Activated naive CD8-positive, alpha-beta T cell (primary cell): ENCODE results near the gene TMEM131.

Experiments used
- H3K27ac Mint-ChIP-seq: one replicate; pipeline ENCODE4 v1.8.0; 2021; ENCODE audit warnings: mixed read lengths
- H3K27me3 Mint-ChIP-seq: one replicate; pipeline ENCODE4 v1.8.0; 2021; ENCODE audit warnings: mixed read lengths
- H3K36me3 Mint-ChIP-seq: one replicate; pipeline ENCODE4 v1.8.0; 2021; ENCODE audit warnings: mixed read lengths
- H3K4me1 Mint-ChIP-seq: one replicate; pipeline ENCODE4 v1.8.0; 2021; ENCODE audit warnings: low read depth, mixed read lengths
- H3K4me3 Mint-ChIP-seq: one replicate; pipeline ENCODE4 v1.8.0; 2021; ENCODE audit warnings: mild to moderate bottlenecking, mixed read lengths
- H3K9me3 Mint-ChIP-seq: one replicate; pipeline ENCODE4 v1.8.0; 2021; ENCODE audit warnings: low read depth, mixed read lengths

Gene TMEM131

GRCh38 chr2:98006378-98006777, 10.6 kb upstream of the TMEM131 start:
- no peaks in the 10 kb centered on the region for H3K9me3 Mint-ChIP-seq
- H3K27ac Mint-ChIP-seq: no peak overlapping the region
- no peak overlapping the region for H3K4me3 Mint-ChIP-seq
- H3K4me1 Mint-ChIP-seq: no peaks in the 10 kb centered on the region
- no peaks in the 10 kb centered on the region for H3K27me3 Mint-ChIP-seq
- no peaks in the 10 kb centered on the region for H3K36me3 Mint-ChIP-seq

GRCh38 chr2:98004613-98005012, 8.9 kb upstream of the TMEM131 start:
- no peak overlapping the region for H3K4me3 Mint-ChIP-seq
- H3K9me3 Mint-ChIP-seq: no peaks in the 10 kb centered on the region
- no peaks in the 10 kb centered on the region for H3K27me3 Mint-ChIP-seq

GRCh38 chr2:98004047-98004446, 8.3 kb upstream of the TMEM131 start:
- Mint-ChIP-seq H3K27ac (no peak overlapping the region), H3K36me3 (no peaks in the 10 kb centered on the region), H3K4me1 (no peaks in the 10 kb centered on the region), H3K9me3 (no peaks in the 10 kb centered on the region), H3K27me3 (no peaks in the 10 kb centered on the region), H3K4me3 (no peak overlapping the region)

More at GRCh38 chr2:98004613-98005012, 8.9 kb upstream of the TMEM131 start:
- no peaks in the 10 kb centered on the region for H3K36me3 Mint-ChIP-seq
- H3K27ac Mint-ChIP-seq: no peak overlapping the region
- no peaks in the 10 kb centered on the region for H3K4me1 Mint-ChIP-seq

GRCh38 chr2:97999536-97999935, 3.8 kb upstream of the TMEM131 start:
- Mint-ChIP-seq H3K36me3 (no peaks in the 10 kb centered on the region), H3K4me3 (no peak overlapping the region), H3K9me3 (no peaks in the 10 kb centered on the region), H3K4me1 (peaks cover 2% of the 10 kb centered on the region), H3K27me3 (no peaks in the 10 kb centered on the region), H3K27ac (no peak overlapping the region)

GRCh38 chr2:97998431-97999005, 2.8 kb upstream of the TMEM131 start:
- Mint-ChIP-seq H3K27ac (no peak overlapping the region), H3K36me3 (no peaks in the 10 kb centered on the region), H3K4me3 (no peak overlapping the region), H3K4me1 (peaks cover 12% of the 10 kb centered on the region), H3K27me3 (no peaks in the 10 kb centered on the region), H3K9me3 (no peaks in the 10 kb centered on the region)

GRCh38 chr2:97997784-97998392, 2.1 kb upstream of the TMEM131 start:
- Mint-ChIP-seq H3K4me1 (peaks cover 19% of the 10 kb centered on the region), H3K4me3 (no peak overlapping the region), H3K36me3 (no peaks in the 10 kb centered on the region), H3K27me3 (no peaks in the 10 kb centered on the region), H3K27ac (no peak overlapping the region), H3K9me3 (no peaks in the 10 kb centered on the region)

- Mint-ChIP-seq H3K9me3 (no peaks in the 10 kb centered on the region), H3K27ac (peak overlapping the region; percentile 83), H3K4me1 (peaks cover 26% of the 10 kb centered on the region), H3K4me3 (peak overlapping the region; percentile 86), H3K36me3 (no peaks in the 10 kb centered on the region), H3K27me3 (no peaks in the 10 kb centered on the region)
Observed at GRCh38 chr2:97996679-97997078, 931 bp upstream of the TMEM131 start.

- Mint-ChIP-seq H3K4me1 (peaks cover 38% of the 10 kb centered on the region), H3K27ac (peak overlapping the region; percentile 95), H3K36me3 (no peaks in the 10 kb centered on the region), H3K27me3 (no peaks in the 10 kb centered on the region), H3K9me3 (no peaks in the 10 kb centered on the region), H3K4me3 (peak overlapping the region; percentile 94)
Observed at GRCh38 chr2:97995026-97995733, 568 bp downstream of the TMEM131 start.

GRCh38 chr2:97994476-97994875, 1.3 kb downstream of the TMEM131 start:
- peak overlapping the region; percentile 94 for H3K4me3 Mint-ChIP-seq
- no peaks in the 10 kb centered on the region for H3K9me3 Mint-ChIP-seq
- H3K27ac Mint-ChIP-seq: peak overlapping the region; percentile 95
- H3K27me3 Mint-ChIP-seq: no peaks in the 10 kb centered on the region
- no peaks in the 10 kb centered on the region for H3K36me3 Mint-ChIP-seq
- H3K4me1 Mint-ChIP-seq: peaks cover 44% of the 10 kb centered on the region

GRCh38 chr2:97993926-97994325, 1.8 kb downstream of the TMEM131 start:
- H3K27ac Mint-ChIP-seq: peak overlapping the region; percentile 1
- H3K4me1 Mint-ChIP-seq: peaks cover 48% of the 10 kb centered on the region
- peak overlapping the region; percentile 94 for H3K4me3 Mint-ChIP-seq

GRCh38 chr2:97992836-97993825, 2.6 kb downstream of the TMEM131 start:
- Mint-ChIP-seq H3K4me3 (peak overlapping the region; percentile 94), H3K27me3 (no peaks in the 10 kb centered on the region), H3K9me3 (peaks cover 5% of the 10 kb centered on the region), H3K4me1 (peaks cover 55% of the 10 kb centered on the region), H3K27ac (no peak overlapping the region), H3K36me3 (peaks cover 5% of the 10 kb centered on the region)

More at GRCh38 chr2:97993926-97994325, 1.8 kb downstream of the TMEM131 start:
- Mint-ChIP-seq H3K27me3 (no peaks in the 10 kb centered on the region), H3K36me3 (no peaks in the 10 kb centered on the region), H3K9me3 (no peaks in the 10 kb centered on the region)

GRCh38 chr2:97991081-97991856, 4.5 kb downstream of the TMEM131 start:
- peaks cover 68% of the 10 kb centered on the region for H3K4me1 Mint-ChIP-seq
- no peak overlapping the region for H3K27ac Mint-ChIP-seq
- H3K4me3 Mint-ChIP-seq: peak overlapping the region; percentile 21
- no peaks in the 10 kb centered on the region for H3K27me3 Mint-ChIP-seq
- peaks cover 10% of the 10 kb centered on the region for H3K36me3 Mint-ChIP-seq
- H3K9me3 Mint-ChIP-seq: peaks cover 5% of the 10 kb centered on the region

GRCh38 chr2:97988722-97989121, 7.0 kb downstream of the TMEM131 start:
- Mint-ChIP-seq H3K4me1 (peaks cover 68% of the 10 kb centered on the region), H3K9me3 (peaks cover 5% of the 10 kb centered on the region), H3K36me3 (peaks cover 13% of the 10 kb centered on the region), H3K27ac (no peak overlapping the region), H3K4me3 (no peak overlapping the region), H3K27me3 (no peaks in the 10 kb centered on the region)

- Mint-ChIP-seq H3K36me3 (peaks cover 23% of the 10 kb centered on the region), H3K9me3 (peaks cover 5% of the 10 kb centered on the region), H3K4me1 (peaks cover 58% of the 10 kb centered on the region), H3K4me3 (no peak overlapping the region), H3K27ac (no peak overlapping the region), H3K27me3 (no peaks in the 10 kb centered on the region)
Observed at GRCh38 chr2:97985998-97986397, 9.8 kb downstream of the TMEM131 start.
